Stimulated activated CD4-positive, alpha-beta T cell treated with anti-CD3 and anti-CD28 coated beads, Interleukin-12 subunit alpha, Interleukin-12 subunit beta, amount 100 ng/mL, for 48 hours (primary cell): ENCODE measurements around the gene CD300LG.
"Not testable (repeated sequence)": the region's sequence is repeated elsewhere in the genome, so short reads cannot be mapped to it uniquely, and the experiment has no call there.

Source experiments
- DNase-seq, 3 donors: peaks; one replicate each; pipeline ENCODE4 v3.0.0-alpha.2; 2020; ENCODE audit warnings: low read depth in 2 of 3, low spot score in 1 of 3

CD300LG gene

DNA sequence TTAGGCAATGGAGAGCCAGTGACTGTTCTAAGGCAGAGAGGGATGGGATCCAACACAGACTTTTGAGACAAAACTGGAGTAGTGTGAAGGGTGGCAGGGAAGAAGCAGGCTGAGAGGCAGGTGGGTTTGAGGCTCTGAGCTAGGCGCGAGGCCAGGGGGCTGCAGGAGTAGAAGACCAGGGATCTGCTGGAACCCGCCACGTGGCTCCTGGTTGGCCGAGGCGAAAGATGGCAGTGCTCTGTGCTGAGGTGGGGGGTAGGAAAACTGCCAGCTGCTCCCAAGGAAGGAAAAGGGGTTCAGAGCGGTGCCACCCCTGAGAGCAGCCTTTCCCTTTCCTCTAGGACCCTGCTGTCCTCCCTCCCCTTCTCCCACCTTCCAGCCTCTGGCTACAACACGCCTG lies 5.6 kb downstream of the CD300LG start:
- DNase-seq = no peak

- DNase-seq = no peak
These were observed 6.6 kb downstream of the CD300LG start for GRCh38 chr17:43853546-43853945.

GRCh38 chr17:43854498-43854897 lies 7.5 kb downstream of the CD300LG start:
- no peak for DNase-seq

- no peak for DNase-seq
These were observed 8.1 kb downstream of the CD300LG start for GRCh38 chr17:43855061-43855460.

DNA sequence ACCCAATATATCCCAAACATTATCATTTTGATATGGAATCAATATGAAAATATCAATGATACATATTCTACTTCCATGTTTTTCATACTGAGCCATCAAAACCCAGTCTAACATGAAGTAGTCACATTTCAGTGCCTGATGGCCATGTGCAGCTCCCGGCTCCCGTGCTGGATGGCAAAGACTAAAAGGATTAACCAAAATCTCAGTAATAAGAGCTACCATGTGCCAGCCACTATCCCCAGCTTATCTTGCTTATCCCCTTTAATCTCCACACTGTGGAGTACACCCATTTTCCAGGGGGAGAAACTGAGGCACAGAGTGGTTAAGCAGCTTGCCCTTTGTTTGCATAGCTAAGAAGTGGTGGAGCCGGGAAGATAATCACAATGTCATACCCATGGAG lies 9.2 kb downstream of the CD300LG start:
- no peak for DNase-seq

- DNase-seq = no peak
These were observed 10.2 kb downstream of the CD300LG start for GRCh38 chr17:43857141-43857540.

DNA sequence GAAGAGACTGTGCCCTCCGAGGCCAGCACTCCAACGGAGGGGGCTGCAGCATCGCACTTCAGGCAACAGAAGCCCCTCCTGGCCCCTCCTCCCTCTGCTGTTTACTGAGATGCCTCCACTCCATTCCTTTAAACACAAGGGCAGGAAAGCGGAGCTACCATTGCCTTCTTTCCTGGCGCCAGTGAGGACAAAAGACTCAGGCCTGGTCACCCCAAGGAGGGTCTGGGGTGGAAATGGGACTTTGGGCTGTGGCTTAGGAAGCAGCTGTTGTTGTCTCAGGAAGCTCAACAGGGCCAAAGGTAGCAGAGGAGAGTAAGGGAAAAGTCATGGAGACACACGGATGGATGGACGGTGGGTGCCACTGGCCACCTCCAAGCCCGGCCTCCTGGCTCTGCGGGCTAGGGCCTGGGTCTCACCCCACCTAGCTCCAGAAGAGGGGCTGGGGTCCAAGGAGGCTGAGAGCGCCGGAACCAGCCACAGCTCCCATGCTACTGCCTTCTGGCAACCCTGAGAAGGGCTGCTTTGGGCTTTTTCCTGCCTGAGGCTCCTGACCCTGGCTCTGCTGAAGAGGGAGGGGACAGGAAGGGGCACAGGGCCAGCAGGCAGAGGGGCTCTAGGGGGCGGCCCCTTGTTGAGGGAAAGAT lies 11.1 kb downstream of the CD300LG start:
- DNase-seq = no peak

DNA sequence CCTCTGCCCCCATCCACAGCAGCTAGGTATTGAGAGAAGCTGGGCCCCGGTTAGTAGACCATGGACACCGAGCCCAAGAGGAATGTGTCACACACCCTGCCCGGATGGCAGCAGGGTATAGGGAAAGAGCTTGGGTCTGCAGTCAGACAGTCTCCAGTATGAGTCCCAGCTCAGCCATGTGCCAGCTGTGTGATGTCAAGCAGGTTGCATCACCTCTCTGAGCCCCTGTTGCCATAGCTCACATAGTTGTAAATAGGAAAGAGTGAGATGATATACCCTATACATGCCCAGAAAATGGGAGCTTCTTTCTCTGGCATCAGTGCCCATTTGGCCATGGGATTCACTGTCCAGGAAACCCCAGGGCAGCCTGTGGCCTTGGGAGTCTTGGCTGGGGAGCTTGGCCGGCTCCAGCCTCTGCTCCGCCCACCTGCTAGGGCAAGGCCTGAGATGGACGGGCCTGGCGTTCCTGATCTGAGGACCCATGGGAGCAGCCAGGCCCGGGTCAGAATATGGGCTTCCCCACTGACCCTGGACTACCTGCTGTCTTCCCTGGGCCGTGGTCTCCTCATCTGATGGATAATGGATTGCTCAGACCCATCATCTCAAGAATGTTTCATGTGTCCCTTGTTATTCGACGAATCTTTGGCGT lies 13.2 kb downstream of the CD300LG start:
- DNase-seq = no peak

- DNase-seq = no peak
These were observed 14.1 kb downstream of the CD300LG start for GRCh38 chr17:43860927-43861622.

DNA sequence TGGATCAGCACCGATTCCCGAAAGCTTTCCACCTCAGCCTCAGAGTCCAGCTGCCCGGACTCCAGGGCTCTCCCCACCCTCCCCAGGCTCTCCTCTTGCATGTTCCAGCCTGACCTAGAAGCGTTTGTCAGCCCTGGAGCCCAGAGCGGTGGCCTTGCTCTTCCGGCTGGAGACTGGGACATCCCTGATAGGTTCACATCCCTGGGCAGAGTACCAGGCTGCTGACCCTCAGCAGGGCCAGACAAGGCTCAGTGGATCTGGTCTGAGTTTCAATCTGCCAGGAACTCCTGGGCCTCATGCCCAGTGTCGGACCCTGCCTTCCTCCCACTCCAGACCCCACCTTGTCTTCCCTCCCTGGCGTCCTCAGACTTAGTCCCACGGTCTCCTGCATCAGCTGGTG lies 15.0 kb downstream of the CD300LG start:
- no peak for DNase-seq

DNA sequence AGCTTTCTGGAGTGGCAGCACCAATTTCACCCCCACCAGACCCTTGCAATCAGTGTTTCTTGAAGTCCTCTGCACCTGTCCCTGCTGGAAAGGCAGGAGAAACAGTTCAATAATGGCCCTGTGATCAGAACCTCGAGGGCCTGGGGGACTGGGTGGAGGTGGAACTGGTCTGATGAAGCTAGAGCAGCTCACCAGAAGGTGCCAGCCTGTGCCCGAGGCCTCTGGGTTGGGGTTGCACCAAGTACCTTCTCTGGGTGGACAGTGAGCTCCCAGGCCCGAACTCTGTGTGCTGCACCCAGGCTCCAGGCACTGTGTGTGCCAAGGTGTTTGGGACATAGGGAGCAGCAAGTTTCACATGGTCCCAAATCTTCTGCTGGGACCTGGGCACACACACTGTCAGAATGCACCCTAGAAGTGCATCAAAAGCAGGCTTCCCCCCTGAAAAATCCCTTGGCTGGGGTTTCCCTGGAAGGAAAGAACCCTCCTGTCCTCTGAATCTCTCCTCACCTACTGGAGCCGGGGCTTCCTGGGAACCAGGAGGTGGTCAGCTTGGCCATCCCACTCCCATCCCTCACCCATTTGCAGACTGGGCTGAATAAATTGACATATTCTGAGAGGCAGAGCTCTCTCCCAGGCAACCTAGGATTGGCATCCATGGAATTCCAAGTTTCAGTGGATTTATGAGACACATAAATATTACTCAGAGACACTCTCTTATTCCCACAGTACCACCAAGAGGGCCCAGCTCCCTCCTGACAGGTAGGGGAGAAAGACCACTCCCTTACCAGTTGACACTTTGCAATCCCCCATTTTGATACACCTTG lies 17.4 kb downstream of the CD300LG start:
- no peak for DNase-seq

GRCh38 chr17:43868226-43868994 lies 21.4 kb downstream of the CD300LG start:
- DNase-seq = no peak

DNA sequence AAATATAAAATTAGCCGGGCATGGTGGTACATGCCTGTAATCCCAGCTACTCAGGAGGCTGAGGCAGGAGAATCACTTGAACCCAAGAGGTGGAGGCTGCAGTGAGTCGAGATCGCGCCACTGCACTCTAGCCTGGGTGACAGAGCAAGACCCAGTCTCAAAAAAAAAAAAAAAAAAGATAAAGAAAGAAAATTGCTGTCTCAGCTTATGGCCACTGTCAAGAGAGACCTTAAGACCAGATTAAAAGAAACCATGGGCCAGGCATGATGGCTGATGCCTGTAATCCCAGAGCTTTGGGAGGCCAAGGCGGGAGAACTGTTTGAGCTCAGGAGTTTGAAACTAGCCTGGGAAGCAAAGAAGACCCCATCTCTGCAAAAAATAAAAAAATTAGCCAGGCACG lies 22.1 kb downstream of the CD300LG start:
- DNase-seq = not testable (repeated sequence)

DNA sequence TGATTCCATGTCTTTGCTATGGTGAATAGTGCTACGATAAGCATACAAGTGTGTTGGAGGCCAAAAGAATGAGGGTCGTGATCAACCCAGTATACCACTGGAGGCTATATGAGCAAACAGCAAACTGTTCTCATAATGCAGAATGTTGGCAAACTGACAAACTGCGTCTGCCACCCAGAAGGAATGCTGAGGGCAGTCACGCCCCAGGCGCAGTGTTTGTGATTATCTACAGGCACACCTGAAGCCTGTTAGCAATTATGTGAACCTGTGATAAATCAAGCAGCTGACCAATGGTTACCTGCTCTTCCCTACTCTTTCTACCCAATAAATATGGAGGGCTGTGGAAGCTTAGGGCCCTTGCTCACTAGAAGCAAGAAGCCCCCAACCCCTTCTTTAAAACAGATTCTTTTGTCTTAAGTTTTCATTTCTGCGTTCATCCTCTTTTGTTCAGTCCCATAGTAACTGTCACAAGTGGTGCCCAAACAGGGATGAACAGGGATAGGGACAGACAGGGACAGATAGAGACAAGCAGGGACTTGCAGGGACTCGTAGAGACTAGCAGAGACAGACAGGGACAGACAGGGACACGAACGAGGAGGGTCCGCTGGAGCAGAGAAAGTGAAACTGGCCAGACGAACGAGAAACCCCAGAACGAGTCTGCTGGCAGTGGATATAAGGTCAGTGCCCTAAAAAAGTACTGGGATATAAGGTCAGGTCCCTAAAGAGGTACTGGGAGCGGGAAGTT lies 25.1 kb downstream of the CD300LG start:
- no peak for DNase-seq

GRCh38 chr17:43873091-43873490 lies 26.1 kb downstream of the CD300LG start:
- no peak for DNase-seq

DNA sequence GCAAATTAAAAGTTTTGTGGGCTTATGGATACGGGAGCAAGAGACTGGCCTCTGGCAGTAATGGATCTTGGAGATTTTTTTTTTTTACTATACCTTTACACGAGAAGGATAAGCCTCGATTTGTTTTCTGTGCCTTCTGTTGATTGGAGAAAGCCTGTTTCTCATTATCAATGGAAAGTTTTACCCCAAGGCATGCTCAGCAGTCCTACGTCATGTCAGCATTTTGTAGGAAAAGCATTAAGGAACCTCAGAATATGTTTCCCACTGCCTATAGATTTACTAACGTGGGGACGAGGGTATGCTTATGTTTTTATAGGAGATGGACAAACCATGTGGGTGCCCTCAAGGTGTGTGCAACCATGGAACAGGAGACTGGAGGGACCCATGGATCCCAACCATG lies 26.8 kb downstream of the CD300LG start:
- DNase-seq = no peak

GRCh38 chr17:43874293-43874692 lies 27.3 kb downstream of the CD300LG start:
- no peak for DNase-seq

DNA sequence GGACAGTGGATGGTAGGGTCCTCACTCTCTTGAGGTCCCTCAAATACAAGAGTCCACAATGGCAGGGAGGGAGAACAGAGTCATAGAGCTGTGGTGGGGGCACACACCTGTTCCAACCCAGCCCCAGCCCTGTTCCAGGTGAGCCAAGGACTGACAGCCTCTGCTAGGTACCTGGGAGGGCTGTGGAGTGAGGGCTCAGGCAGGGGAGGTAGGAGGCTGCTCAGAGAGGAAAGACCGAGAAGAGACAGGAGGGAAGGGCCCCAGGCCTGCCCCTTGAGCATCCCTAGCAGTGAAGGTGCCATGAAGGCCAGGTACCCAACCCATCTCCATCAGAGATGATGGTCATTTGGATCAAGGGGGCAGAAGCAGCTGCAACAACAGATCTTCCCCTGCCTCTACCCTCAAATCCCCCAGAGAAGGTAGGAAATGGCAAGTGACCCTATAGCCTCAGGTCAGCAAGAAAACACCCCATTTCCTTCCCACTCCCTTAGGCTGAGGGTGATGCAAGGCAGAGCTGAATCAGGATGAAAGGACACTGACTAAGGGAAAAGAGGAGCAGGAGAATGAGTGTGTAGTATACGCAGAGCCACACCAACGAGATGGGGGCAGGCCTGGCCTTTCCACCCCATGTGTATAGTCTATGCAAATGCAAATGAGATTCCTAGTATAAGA lies 28.6 kb downstream of the CD300LG start:
- DNase-seq = no peak

DNA sequence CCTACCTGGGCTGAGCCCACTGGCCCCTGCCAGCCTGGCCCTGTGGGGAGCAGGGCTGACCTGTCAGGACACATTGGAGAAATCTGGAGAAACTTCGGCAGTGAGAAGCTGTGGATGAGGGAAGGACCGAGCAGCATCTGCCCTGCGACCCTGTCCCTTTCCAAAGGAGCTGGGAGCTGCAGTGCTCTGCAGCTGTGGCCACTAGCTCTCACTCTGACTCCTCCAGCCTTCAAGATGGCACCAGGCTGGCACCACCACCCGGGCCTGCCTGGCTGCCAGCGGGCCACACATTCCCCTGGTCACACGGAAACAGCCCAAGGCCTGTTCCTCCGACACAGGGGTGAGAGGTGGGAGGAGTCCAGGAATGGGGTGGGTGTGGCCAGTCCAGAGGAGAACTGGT lies 30.1 kb downstream of the CD300LG start:
- DNase-seq = no peak
